Measurements from ENCODE around the gene FARP2. TPM values are rescaled to one million over a fixed set of nuclear protein-coding genes. Genes with fewer than 3 reads are reported as not detected.

The FARP2 gene
- polyA plus RNA-seq, 3 donors, result 55.0 to 61.1 (median 60.7) TPM

DNA sequence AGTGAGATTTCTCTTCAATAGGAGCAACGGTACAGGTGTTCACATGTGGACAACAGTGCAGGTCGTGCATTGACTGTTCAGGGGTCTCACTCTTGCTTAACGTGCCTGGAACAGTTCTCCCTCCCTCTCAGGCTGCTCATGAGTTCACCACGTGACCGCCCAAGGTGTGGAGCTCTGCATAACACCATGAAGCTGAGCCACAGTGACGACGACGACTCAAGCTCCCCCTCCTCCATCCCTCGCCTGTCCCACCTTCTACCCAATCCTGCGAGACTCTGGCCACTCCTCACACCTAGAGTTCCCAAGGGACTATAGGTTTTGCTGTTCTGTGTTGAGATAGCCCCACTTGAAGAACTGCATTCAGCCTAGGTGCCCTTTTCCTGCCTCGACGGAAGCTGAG lies 109.5 kb downstream of the FARP2 start:
- no peak for DNase-seq (ENCODE audit: extremely low read depth in 1 of 11, low read depth in 9 of 11, low spot score in 4 of 11)

DNA sequence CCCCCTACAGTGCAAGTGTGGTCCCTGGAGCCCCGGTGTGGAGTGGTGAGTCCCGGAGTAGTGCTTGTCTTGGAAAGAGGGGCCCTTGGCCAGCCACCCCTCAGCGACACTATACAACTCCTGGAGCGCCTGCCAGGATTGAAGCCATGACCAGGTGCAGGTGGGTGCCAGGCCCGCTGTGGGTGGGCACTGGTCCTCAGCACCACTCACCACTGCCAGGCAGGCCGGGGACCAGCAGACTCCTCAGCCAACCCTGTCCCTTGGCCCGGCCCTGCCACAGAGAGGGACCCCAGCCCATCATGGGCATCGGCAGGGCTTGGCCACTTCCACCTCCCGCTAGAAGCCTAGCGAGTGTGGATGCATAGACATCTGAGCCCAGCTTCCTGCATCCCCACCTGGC lies 110.1 kb downstream of the FARP2 start:
- DNase-seq (ENCODE audit: extremely low read depth in 1 of 11, low read depth in 9 of 11, low spot score in 4 of 11), result no peak

DNA sequence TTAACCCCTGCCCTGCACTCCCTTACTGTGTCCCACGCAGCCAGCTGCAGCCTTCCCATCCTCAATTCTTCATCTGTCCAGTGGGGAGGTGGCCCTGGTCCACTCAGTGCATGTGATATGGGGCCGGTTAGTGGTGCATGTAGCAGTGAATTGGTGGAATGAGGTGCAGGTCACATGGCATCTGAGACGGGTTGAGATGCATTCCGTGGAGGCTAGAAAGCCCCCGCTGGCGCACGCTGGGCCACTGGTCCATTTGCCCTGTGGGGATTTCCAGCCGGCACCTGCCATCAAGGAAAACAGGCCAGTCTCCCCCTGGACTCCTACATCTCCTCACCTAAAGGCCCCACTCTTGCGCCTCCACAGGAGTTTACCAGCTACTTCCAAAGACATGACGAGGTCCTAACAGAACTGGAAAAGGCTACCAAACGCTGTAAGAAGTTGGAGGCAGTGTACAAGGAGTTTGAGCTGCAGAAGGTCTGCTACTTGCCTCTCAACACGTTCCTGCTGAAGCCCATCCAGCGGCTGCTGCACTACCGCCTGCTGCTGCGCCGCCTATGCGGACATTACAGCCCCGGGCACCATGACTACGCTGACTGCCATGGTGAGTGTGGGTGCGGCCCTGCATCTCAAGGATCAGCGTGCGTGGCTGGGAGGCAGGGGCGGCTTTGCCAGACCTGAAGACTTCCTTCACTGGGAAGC lies 111.8 kb downstream of the FARP2 start:
- DNase-seq (ENCODE audit: extremely low read depth in 1 of 11, low read depth in 9 of 11, low spot score in 4 of 11), result no peak

DNA sequence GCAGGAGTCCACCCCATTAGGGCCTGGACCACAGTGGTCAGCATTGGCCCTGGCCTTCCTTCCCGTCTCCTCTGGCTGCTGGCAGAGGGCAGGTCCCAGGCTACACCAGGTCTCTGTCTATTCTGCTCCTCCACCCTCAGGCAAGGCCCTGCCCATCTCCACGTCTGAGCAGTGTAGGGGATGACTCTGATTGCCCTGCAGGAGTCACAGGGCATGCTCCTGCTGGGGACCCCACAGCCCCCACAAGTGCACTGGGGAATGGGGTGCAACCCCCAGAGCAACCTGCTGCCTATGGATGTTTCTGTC lies 112.3 kb downstream of the FARP2 start:
- no peak for DNase-seq (ENCODE audit: extremely low read depth in 1 of 11, low read depth in 9 of 11, low spot score in 4 of 11)

DNA sequence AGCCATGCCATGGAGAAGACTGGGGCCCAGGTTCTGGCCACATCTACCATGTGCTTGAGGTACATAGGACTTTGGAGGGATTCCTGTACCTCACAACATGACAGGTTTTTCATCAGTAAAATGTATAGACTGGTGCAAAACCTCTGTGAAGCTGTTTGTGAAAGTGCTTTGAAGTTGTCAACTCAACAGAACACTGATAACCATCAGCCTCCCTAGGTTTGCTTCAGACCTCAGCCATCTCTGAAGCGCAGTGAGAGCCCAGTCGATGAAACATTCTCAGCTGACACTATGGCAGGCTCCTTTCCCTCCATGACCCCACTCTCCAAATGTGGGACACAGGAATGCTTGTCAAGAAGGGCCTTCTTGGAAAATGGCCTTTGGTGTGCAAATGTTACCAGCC lies 113.7 kb downstream of the FARP2 start:
- no peak for DNase-seq (ENCODE audit: extremely low read depth in 1 of 11, low read depth in 9 of 11, low spot score in 4 of 11)

DNA sequence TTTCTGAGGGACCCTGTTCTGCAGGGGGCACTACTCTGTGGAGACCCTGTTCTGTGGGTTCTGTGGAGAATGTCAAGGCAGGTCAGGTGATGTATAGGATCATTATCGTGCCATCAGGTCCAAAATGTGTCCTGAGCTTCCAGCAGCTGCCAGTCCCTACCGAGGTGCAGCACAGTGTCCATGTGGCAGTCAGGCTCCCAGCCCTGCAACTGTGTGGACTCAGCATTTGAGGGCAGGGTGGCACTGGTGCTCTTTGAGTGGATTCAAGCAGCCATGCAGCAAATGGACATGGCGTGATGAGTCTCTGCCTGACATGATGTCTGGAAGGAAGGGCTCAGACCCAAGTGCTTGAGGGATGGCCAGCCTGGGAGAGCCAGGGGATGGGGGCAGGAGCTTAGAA lies 117.3 kb downstream of the FARP2 start:
- no peak for DNase-seq (ENCODE audit: extremely low read depth in 1 of 11, low read depth in 9 of 11, low spot score in 4 of 11)

DNA sequence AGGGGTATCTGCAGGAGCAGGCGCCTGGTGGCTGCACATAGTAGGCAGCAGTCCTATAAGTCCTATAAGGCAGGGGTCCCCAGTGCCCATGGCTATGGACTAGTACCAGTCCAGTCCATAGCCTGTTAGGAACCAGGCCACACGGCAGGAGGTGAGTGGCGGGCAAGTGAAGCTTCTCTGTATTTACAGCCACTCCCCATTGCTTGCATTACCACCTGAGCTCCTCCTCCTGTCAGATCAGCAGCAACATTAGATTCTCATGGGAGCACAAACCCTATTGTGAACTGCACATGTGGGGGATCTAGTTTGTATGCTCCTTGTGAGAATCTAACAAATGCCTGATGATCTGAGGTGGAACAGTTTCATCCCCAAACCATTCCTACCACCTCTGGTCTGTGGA lies 119.2 kb downstream of the FARP2 start:
- DNase-seq (ENCODE audit: extremely low read depth in 1 of 11, low read depth in 9 of 11, low spot score in 4 of 11), result no peak

DNA sequence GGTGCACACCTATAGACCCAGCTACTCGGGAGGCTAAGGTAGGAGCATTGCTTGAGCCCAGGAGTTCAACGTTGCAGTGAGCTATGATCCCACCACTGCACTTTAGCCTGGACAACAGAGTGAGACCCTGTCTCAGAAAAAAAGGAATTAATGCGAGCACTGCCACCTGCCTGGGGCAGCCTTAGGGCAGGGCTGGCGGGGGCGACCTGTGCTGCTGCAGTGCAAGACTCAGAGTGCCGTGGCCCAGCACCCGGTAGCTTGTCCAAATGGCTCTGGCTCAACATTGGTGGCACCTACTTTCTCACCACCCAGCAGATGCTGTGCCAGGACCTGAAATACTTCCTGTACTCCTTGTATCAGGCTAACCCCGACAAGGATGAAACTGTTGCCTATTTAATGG lies 122.1 kb downstream of the FARP2 start:
- DNase-seq (ENCODE audit: extremely low read depth in 1 of 11, low read depth in 9 of 11, low spot score in 4 of 11), result no peak

DNA sequence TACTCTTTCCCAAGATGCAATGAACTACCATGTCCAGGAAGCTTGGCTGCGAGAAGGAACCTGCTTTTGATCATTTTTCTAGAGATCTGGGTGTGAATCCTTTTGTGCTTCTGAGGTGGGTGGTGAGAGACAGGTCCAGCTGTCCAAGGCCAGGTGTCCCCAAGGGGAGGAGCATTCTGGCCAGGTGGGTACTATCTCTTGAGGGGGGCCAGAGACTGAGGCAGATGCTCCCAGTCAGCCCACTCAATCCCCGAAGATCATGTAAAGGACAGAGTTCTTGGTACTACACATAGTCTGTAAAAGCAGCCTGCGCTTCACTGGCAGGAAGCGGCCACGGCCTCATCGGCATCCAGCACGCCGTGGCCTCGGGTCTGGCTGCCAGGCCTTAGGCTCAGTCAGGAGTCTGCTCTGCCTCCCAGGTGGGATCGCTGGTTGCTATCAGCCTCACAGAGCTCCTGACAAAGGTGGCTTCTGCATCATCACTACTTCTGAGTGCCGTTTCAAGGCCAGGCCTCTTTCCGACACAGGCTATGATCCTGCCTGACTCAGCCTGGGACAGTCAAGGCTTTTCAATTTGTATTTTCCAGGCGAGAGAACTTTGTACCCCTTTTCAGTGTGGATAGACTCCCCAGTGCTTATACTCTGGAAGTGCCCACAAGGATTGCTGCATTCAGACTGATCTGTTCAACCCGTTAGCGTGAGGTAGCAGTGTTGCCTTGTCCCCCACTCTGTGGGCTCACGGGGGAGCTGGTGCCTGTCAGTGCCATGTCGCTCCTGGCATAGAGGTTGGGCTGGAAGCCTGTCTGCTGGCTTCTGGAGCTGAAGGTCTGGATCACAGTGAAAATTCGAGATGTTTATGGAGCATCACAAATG lies 123.2 kb downstream of the FARP2 start:
- no peak for DNase-seq (ENCODE audit: extremely low read depth in 1 of 11, low read depth in 9 of 11, low spot score in 4 of 11)

DNA sequence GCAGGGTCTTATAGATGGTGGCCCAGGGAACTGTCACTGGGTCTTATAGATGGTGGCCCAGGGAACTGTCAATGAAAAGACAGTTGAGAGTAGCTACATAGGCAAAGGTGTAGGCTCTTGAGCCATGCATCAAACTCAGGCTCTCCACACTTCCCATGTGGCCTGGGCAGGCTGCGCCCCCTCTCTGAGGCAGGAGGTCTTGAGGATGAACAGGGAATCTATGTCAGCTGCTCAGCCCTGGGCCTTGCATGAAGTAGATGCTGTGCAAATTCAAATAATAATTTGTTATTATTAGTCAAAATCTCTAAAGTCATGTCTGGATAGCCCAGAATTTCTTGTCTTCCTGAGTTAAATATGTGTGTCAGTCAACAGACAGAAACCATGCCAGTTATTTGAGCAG lies 125.6 kb downstream of the FARP2 start:
- DNase-seq (ENCODE audit: extremely low read depth in 1 of 11, low read depth in 9 of 11, low spot score in 4 of 11), result no peak

DNA sequence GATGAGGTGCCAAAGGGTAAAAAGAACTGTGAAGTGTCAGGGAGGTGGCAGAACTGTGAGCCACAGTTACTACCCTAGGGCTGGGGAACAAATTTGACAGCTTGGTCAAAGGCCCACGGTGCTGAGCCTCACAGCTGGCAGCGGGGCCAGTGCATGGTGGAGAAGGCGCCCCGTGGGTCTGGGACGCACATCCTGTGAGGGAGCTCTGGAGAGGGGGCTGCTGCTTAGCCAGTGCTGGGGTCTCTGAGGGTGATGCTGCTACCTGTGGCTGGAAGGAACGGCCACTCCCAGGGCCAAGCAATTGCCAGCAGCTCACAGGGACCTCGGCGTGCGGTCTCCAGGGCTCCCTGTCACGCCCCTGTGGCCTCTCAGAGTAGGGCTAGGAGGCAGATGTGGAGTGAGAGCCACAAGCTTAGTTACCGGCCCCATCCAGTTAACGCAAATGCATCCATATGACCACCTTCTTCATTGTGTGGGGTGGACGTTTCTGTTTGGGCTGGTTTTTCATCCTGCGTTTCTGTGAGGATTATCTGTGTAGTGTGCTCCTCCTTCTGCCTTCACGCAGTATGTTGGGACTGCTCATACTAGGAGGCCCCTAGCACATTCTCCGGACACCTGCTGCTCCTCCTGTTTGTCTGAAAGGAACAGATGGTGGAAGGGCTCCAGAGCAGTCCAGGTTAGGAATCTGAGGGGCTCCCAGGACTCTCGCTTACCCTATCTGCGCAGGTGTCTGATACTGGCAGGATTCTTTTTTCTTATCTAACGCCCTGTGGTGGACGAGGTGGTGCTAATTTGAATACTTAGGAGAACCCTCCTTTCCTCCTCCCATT lies 126.3 kb downstream of the FARP2 start:
- DNase-seq (ENCODE audit: extremely low read depth in 1 of 11, low read depth in 9 of 11, low spot score in 4 of 11), result no peak

DNA sequence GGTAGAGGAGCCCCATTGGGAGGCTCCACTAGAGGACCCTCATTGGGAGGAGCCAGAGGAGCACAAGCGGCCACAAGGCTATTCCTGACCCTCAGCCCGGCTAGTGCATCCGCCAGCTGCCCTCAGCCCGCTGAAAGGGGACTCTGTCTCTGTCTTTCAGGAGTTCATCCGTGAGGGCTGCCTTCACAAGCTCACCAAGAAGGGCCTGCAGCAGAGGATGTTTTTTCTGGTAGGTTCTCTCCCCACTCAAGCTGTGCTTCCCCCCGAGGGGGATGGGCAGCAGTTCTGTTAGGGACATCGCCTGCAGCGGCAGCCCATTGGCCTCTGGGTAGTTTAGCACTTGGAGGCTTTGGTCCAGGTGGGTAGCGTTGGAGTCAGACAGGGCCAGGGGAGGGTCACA lies 127.2 kb downstream of the FARP2 start:
- DNase-seq (ENCODE audit: extremely low read depth in 1 of 11, low read depth in 9 of 11, low spot score in 4 of 11), result no peak

DNA sequence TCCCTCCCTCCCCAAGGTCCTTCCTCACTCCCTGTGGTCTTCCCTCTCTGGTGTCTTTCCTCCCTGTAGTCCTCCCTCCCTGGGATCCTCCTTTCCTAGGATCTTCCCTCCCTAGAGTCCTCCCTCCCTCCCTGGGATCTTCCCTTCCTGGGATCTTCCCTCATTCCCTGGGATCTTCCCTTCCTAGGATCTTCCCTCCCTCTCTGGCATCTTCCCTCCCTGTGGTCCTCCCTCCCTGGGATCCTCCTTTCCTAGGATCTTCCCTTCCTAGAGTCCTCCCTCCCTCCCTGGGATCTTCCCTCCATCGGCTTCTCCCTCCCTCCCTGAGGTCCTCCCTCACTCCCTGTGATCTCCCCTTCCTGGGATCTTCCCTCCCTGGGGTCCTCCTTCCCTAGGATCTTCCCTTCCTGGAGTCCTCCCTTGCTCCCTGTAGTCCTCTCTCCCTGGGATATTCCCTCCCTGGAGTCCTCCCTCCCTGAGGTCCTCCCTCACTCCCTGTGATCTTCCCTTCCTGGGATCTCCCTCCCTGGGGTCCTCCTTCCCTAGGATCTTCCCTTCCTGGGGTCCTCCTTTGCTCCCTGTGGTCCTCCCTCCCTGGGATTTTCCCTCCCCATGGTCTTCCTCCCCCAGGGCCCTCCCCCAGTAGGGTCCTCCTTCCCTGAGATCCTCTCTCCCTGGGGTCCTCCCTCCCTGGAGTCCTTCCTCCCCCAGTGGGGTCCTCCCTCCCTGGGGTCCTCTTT lies 129.3 kb downstream of the FARP2 start:
- no peak for DNase-seq (ENCODE audit: extremely low read depth in 1 of 11, low read depth in 9 of 11, low spot score in 4 of 11)

DNA sequence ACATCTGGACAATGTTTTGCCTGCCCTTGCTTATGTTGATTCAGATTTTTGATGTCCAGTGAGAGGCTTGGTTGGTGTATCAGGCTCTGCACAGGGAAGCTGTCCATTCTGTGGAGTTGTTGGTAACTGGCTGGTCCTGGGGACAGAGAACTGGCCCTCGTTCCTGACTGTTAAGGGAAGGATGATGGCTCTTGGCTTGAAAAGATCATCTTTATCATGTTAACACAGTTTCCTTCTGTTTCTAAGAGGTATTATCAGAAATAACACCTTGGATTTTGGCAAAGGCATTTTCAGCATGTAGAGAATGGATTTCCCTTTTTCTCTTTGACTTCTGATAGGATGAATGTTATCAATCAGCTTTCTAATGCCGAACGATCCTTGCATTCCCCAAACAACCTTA lies 133.0 kb downstream of the FARP2 start:
- DNase-seq (ENCODE audit: extremely low read depth in 1 of 11, low read depth in 9 of 11, low spot score in 4 of 11), result no peak

DNA sequence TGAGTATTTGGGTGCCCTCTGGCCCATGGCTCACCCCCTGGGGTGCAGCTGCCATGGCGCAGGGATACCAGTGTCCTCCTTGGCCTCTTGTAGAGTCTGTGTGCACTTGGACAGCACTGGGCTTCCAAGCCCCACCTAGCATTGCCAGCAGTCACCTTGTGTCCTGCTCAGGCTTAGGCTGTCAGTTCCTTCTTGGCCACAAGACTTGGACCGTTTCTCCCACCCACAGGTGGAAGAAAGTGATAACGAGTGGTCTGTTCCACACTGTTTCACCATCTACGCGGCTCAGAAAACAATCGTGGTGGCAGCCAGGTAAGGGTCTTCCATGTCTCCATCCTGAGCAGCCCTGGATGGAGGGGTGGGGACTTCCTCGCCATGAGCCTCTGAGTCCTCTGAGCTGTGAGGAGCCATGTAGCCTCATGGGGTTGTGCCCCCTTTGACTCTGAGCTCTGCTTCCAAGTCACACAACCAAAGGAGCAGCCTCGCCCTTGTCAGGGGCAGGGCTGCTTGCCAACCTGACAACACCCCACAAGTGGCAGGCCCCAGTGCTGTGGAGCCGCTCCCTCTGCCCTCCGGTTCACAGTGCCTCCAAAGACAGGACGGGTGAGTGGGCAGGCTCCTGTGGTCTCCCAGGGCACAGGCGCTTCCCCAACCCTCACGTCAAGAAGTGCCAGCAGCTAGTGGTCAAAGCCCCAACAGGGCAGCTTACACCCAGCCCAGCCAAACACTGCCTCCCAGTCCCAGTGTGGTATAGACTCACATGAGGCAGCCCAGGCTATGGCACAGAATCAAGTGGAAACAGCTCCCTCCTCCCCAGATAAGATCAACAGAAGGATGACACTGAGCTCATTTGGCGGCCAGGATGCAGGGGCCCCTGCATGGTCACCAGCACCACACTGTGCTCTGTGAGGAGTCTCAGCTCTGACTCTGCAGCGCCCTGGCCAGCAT lies 133.9 kb downstream of the FARP2 start:
- DNase-seq (ENCODE audit: extremely low read depth in 1 of 11, low read depth in 9 of 11, low spot score in 4 of 11), result no peak

DNA sequence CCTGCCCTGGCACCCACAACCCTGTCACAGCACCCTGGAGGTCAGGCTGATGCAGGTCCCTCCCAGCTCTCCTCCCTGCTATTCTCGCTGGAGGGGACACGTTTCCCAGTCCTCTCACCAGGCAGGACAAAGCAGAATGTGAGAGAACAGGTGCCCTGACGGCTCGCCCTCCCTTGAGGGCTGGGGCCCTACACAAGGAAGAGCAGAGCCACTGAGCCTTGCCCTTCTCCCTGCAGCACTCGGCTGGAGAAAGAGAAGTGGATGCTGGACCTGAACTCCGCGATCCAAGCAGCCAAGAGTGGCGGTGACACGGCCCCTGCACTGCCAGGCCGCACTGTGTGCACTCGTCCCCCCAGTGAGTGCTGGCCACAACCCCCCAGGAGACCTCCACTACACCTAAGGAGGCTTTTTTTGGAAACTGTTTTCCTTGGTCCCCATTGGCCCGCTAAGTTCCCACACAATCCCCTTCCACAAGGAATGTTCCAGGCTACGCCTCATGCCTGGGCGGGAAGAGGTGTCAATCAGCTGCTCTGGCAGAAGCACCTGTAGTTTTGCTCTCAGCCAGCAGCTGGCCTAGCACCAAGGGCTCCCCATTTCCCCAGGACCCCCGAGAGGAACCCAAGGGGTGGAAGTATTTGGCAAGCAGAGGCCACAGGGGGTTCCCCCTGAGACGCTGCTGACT lies 134.9 kb downstream of the FARP2 start:
- DNase-seq (ENCODE audit: extremely low read depth in 1 of 11, low read depth in 9 of 11, low spot score in 4 of 11), result no peak

DNA sequence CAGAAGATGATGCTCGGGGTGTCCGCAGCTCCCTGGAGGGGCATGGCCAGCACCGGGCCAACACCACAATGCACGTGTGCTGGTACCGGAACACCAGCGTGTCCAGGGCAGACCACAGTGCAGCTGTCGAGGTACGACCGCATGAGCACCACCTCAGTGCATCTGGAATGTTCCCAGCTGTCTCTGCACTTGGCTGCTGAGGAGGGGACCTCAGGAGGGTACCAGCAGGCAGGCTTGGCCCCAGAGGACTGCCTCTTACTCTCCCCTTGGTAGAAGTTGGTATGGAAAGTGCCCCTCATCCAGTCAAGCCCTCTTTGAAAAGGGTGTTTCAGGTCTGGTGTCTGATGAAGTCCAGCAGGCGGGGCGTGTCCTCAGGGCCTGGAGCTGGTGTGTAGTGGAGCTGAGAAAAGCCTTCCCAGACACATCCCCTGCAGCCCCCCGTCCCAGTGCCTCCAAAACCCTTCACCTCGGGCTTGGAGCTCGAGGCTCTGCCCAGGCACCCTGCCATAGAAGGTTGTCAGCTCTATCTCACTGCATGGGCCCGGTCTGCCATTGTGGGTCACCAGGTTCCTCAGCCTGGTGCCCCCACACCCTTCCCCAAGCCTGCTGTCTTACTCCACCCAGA lies 135.6 kb downstream of the FARP2 start:
- DNase-seq (ENCODE audit: extremely low read depth in 1 of 11, low read depth in 9 of 11, low spot score in 4 of 11), result no peak
